Muscle layer of colon (tissue), 2 donors: ENCODE results near the gene HSPA4.

Experiments used
- H3K27ac ChIP-seq: one replicate; pipeline ENCODE4 v1.7.0; 2013; ENCODE audit warnings: low read depth, mild to moderate bottlenecking, low read length, moderate library complexity
- H3K27me3 ChIP-seq, 2 donors: one replicate each; pipeline ENCODE4 v1.7.0; 2013; ENCODE audit warnings: low read length in 2 of 2, mild to moderate bottlenecking in 2 of 2; ENCODE audit not compliant: insufficient read depth in 2 of 2, control insufficient read depth in 1 of 2
- H3K36me3 ChIP-seq: one replicate; pipeline ENCODE4 v1.7.0; 2013; ENCODE audit warnings: mild to moderate bottlenecking, low read length; ENCODE audit not compliant: insufficient read depth
- H3K4me1 ChIP-seq: one replicate; pipeline ENCODE4 v1.7.0; 2013; ENCODE audit warnings: mild to moderate bottlenecking, low read length; ENCODE audit not compliant: insufficient read depth
- H3K4me3 ChIP-seq, 2 donors: one replicate each; pipeline ENCODE4 v1.7.0; 2013; ENCODE audit warnings: low read length in 2 of 2, low read depth in 1 of 2, mild to moderate bottlenecking in 1 of 2, moderate library complexity in 1 of 2
- H3K9ac ChIP-seq: one replicate; pipeline ENCODE4 v1.7.0; 2013; ENCODE audit warnings: low read length
- H3K9me3 ChIP-seq: one replicate; pipeline ENCODE4 v1.7.0; 2013; ENCODE audit warnings: mild to moderate bottlenecking, low read length
- donor health status: abdominal sarcoma.
- donor health status: Adenocarcinoma of cecum.

Gene HSPA4

GRCh38 chr5:133117166-133117911, 65.5 kb downstream of the HSPA4 start:
- Histone ChIP-seq H3K4me3 (no peak overlapping the region), H3K9ac (no peak overlapping the region), H3K9me3 (no peaks in the 10 kb centered on the region), H3K27ac (no peak overlapping the region), H3K36me3 (no peaks in the 10 kb centered on the region), H3K4me1 (peaks cover 27% of the 10 kb centered on the region), H3K27me3 (no peaks in the 10 kb centered on the region)

GRCh38 chr5:133117912-133118445, 66.2 kb downstream of the HSPA4 start:
- Histone ChIP-seq H3K4me1 (peaks cover 27% of the 10 kb centered on the region), H3K27me3 (no peaks in the 10 kb centered on the region), H3K4me3 (no peak overlapping the region), H3K27ac (no peak overlapping the region), H3K9ac (no peak overlapping the region), H3K9me3 (no peaks in the 10 kb centered on the region), H3K36me3 (no peaks in the 10 kb centered on the region)

DNA sequence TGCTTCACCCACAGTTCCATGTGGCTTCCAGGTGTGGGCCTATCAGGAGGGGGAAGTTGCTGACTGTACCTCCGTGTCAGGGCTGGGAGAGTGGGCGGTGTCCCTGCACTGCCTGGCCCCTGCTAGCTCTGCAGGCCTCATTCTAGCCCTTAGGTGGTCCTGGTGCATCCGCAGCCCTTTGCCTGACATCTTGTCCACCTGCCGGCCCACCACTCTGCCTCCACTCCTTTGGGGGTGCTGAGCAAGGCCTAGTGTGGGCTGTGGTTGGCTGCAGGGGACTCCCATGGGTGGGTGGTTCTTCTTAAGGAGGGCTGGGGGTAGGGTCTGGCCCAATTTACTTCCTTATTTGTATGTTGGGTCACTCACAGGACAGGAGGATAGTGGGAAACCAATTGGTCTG, 66.9 kb downstream of the HSPA4 start:
- no peak overlapping the region for H3K9ac ChIP-seq
- H3K36me3 ChIP-seq: no peaks in the 10 kb centered on the region
- no peaks in the 10 kb centered on the region for H3K9me3 ChIP-seq
- peaks cover 27% of the 10 kb centered on the region for H3K4me1 ChIP-seq
- no peak overlapping the region for H3K27ac ChIP-seq
- no peaks in the 10 kb centered on the region for H3K27me3 ChIP-seq
- no peak overlapping the region for H3K4me3 ChIP-seq

DNA sequence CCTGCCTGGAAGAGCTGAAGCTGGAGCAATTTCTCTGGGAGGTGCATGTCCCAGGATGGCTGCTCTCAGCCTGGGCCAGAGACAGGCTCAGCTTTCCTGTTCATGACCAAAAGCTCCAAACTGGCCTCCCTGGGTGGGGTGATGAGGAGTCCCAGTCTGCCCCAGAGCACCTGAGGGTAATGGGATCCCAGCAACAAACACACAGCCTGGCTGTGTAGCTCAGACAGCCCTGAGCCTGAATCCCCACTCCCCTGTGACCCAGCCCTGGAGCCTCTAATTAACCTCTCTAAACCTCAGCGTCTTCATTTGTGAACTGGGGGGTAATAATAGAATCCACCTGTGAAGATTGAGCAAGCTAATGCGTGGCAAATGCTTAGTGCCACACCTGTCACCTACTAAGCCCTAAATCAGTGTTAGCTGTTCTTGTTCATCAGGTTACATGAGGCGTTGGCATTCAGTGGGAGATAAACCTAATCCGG, 67.5 kb downstream of the HSPA4 start:
- H3K27ac ChIP-seq: no peak overlapping the region
- H3K27me3 ChIP-seq: no peaks in the 10 kb centered on the region
- H3K9me3 ChIP-seq: no peaks in the 10 kb centered on the region
- H3K4me1 ChIP-seq: peaks cover 27% of the 10 kb centered on the region
- no peak overlapping the region for H3K4me3 ChIP-seq
- H3K36me3 ChIP-seq: no peaks in the 10 kb centered on the region
- no peak overlapping the region for H3K9ac ChIP-seq

GRCh38 chr5:133120156-133120750, 68.4 kb downstream of the HSPA4 start:
- no peak overlapping the region for H3K9ac ChIP-seq
- H3K4me3 ChIP-seq: no peak overlapping the region
- H3K36me3 ChIP-seq: no peaks in the 10 kb centered on the region
- no peak overlapping the region for H3K27ac ChIP-seq
- peaks cover 27% of the 10 kb centered on the region for H3K4me1 ChIP-seq
- H3K9me3 ChIP-seq: no peaks in the 10 kb centered on the region
- H3K27me3 ChIP-seq: no peaks in the 10 kb centered on the region

DNA sequence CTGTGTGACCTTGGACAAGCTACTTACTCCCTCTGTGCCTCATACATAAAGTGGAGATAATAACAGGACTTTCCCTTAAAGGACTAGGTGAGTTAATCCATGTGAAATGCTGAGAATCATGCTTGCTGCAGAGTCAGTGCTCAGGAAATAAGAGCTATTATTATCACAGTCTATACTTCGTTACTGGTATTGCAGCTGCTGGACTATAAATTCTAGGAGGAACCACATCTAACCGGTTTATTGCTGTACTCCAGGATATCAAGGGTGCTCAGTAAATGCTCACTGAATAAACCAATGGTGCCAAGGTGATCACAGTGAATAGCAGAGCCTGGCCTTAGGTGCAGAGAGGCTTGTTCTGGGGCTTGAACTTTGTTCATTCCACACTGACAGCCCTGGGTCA, 69.3 kb downstream of the HSPA4 start:
- Histone ChIP-seq H3K27ac (no peak overlapping the region), H3K27me3 (no peaks in the 10 kb centered on the region), H3K36me3 (no peaks in the 10 kb centered on the region), H3K4me1 (peaks cover 27% of the 10 kb centered on the region), H3K9me3 (no peaks in the 10 kb centered on the region), H3K4me3 (no peak overlapping the region), H3K9ac (no peak overlapping the region)

DNA sequence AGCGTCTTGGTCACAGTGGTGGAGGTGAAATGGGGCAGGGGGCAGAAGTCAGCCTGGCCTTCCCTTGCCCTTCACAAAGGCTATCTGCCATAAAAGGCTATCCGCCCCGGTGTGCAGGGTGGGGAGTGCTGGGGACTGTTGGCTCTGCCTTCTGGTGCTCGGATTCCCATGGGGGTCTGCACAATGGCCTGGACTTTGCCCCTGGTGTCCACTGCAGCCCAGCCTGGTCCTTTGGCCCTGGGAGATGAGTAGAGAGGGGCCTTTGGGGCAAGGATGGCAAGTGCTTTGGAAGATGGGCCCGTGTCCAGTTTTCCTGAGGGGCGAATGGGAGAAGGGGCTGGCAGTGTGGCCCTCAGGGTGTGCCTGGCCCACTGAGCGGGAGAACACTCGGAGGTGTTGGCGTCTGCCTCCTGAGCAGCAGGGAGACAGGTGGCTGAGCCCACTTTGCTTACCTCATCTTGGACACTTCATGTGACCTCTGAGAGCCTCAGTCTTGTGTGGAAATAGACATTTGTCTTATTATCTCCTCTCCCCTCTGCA, 69.9 kb downstream of the HSPA4 start:
- Histone ChIP-seq H3K9ac (no peak overlapping the region), H3K36me3 (no peaks in the 10 kb centered on the region), H3K4me1 (peaks cover 27% of the 10 kb centered on the region), H3K9me3 (no peaks in the 10 kb centered on the region), H3K27ac (no peak overlapping the region), H3K27me3 (no peaks in the 10 kb centered on the region), H3K4me3 (no peak overlapping the region)

GRCh38 chr5:133122711-133123110, 70.9 kb downstream of the HSPA4 start:
- H3K27ac ChIP-seq: no peak overlapping the region
- H3K9me3 ChIP-seq: no peaks in the 10 kb centered on the region
- H3K4me3 ChIP-seq: no peak overlapping the region
- H3K9ac ChIP-seq: no peak overlapping the region
- H3K36me3 ChIP-seq: no peaks in the 10 kb centered on the region
- peaks cover 27% of the 10 kb centered on the region for H3K4me1 ChIP-seq
- no peaks in the 10 kb centered on the region for H3K27me3 ChIP-seq

GRCh38 chr5:133123297-133123696, 71.5 kb downstream of the HSPA4 start:
- Histone ChIP-seq H3K9ac (no peak overlapping the region), H3K36me3 (no peaks in the 10 kb centered on the region), H3K4me3 (no peak overlapping the region), H3K4me1 (peaks cover 27% of the 10 kb centered on the region), H3K27me3 (no peaks in the 10 kb centered on the region), H3K27ac (no peak overlapping the region), H3K9me3 (no peaks in the 10 kb centered on the region)

DNA sequence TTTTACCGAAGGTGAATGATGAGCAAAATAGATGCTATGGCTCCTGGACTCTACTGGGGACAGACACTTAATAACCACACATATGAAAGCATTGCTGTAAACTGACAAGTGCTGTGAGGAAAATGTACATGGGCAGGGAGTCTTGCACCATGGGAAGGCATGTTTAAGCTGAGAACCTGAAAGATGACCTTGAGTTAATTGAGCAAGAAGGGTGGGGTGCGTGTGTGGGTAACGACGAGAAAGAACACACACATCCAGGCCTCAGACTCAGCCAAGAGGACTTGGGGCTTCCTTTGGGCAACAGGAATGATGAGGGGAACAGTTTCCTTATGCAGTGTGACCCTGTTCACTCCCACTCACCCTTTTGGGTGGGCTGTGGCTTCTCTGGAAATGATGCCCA, 73.1 kb downstream of the HSPA4 start:
- Histone ChIP-seq H3K9me3 (no peaks in the 10 kb centered on the region), H3K4me3 (no peak overlapping the region), H3K4me1 (peaks cover 14% of the 10 kb centered on the region), H3K36me3 (no peaks in the 10 kb centered on the region), H3K9ac (no peak overlapping the region), H3K27ac (no peak overlapping the region), H3K27me3 (no peaks in the 10 kb centered on the region)

DNA sequence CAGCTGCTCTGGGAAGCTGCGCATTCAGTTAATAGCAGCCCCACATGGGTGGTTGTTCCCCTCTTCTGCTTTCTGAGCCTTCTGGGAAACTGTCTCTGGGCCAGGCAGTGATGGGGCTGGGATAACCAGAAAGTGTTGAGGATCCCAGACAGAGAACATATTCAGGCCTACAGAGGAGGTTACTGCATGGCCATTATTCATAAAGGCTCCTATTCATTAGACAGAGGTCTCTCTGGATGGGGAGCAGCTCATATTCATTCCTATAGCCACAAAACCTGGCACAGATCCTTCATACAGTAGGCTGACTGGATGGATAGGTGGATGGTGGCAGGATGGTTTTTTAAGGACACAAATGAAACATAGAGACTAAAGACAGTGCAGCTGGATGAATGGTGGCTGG, 76.3 kb downstream of the HSPA4 start:
- H3K9ac ChIP-seq: no peak overlapping the region
- H3K4me1 ChIP-seq: no peaks in the 10 kb centered on the region
- H3K36me3 ChIP-seq: no peaks in the 10 kb centered on the region
- H3K9me3 ChIP-seq: no peaks in the 10 kb centered on the region
- no peaks in the 10 kb centered on the region for H3K27me3 ChIP-seq
- H3K27ac ChIP-seq: no peak overlapping the region
- no peak overlapping the region for H3K4me3 ChIP-seq
